K562 (cell line): ENCODE measurements around the gene NEDD1. TPM values are rescaled to one million over a fixed set of nuclear protein-coding genes. Genes with fewer than 3 reads are reported as not detected.
A peak's percentile ranks its signal among the peaks of the same experiment; 100 is the strongest.

Experiments
- BHLHE40 ChIP-seq: IDR thresholded peaks from 2 replicates; pipeline ENCODE4 v1.6.1; 2011; ENCODE audit warnings: low read length, improper control_type of control experiment
- CBFA2T3 ChIP-seq: fragments of 450-650 bp; IDR thresholded peaks from 2 replicates; pipeline ENCODE4 v1.6.1; 2017
- EHMT2 ChIP-seq: fragments of 450-650 bp; IDR thresholded peaks from 2 replicates; pipeline ENCODE4 v1.6.1; 2018; ENCODE audit warnings: antibody characterized with exemption
- ELK3 ChIP-seq: fragments of 450-650 bp; formaldehyde crosslinking; IDR thresholded peaks from 2 replicates; pipeline ENCODE4 v1.4.0; 2020; ENCODE audit warnings: mild to moderate bottlenecking
- JUND ChIP-seq, 2 experiments: IDR thresholded peaks; 2 replicates in 1 of 2; 3 replicates in 1 of 2; pipeline ENCODE4 v1.6.1; 2011; ENCODE audit warnings: borderline replicate concordance in 2 of 2, low read depth in 2 of 2, low read length in 2 of 2, improper control_type of control experiment in 1 of 2, missing biosample characterization in 1 of 2, missing genetic modification characterization in 1 of 2, missing genetic modification reagents in 1 of 2
- MECOM ChIP-seq: fragments of 250-450 bp; sonication (Bioruptor Pico); IDR thresholded peaks from 2 replicates; pipeline ENCODE4 v1.8.0; 2022; ENCODE audit warnings: inconsistent platforms
- NCOR1 ChIP-seq: fragments of 450-650 bp; IDR thresholded peaks from 2 replicates; pipeline ENCODE4 v1.6.1; 2016; ENCODE audit warnings: mild to moderate bottlenecking, moderate library complexity
- NFYB ChIP-seq: IDR thresholded peaks from 2 replicates; pipeline ENCODE4 v1.6.1; 2011; ENCODE audit warnings: mild to moderate bottlenecking, moderate library complexity; ENCODE audit not compliant: insufficient read length; ENCODE audit errors: extremely low read depth
- PKNOX1 ChIP-seq: fragments of 450-650 bp; IDR thresholded peaks from 2 replicates; pipeline ENCODE4 v1.6.1; 2016
- RBM17 ChIP-seq: fragments of 200-400 bp; formaldehyde crosslinking; IDR thresholded peaks from 2 replicates; pipeline ENCODE4 v1.6.1; 2017; ENCODE audit warnings: low read depth, mild to moderate bottlenecking, low read length, borderline replicate concordance
- RBM25 ChIP-seq: fragments of 200-400 bp; formaldehyde crosslinking; IDR thresholded peaks from 2 replicates; pipeline ENCODE4 v1.6.1; 2018; ENCODE audit warnings: low read length, low read depth, moderate library complexity; ENCODE audit not compliant: severe bottlenecking
- SP1 ChIP-seq: sonication (generic); formaldehyde crosslinking; IDR thresholded peaks from 2 replicates; pipeline ENCODE4 v1.8.1; 2022; ENCODE audit warnings: mild to moderate bottlenecking, missing genetic modification reagents
- TAF7 ChIP-seq: fragments of 450-650 bp; IDR thresholded peaks from 2 replicates; pipeline ENCODE4 v1.6.1; 2016; ENCODE audit warnings: missing genetic modification characterization, missing compliant biosample characterization
- TARDBP ChIP-seq: fragments of 450-650 bp; IDR thresholded peaks from 2 replicates; pipeline ENCODE4 v1.6.1; 2016
- TBP ChIP-seq: optimal IDR thresholded peaks from 2 replicates; pipeline ENCODE3; 2011; ENCODE audit warnings: low read depth, low read length, improper control_type of control experiment
- THRAP3 ChIP-seq: fragments of 450-650 bp; IDR thresholded peaks from 2 replicates; pipeline ENCODE4 v1.6.1; 2016; ENCODE audit warnings: mild to moderate bottlenecking, inconsistent platforms, borderline replicate concordance
- ZEB2 ChIP-seq: fragments of 450-650 bp; IDR thresholded peaks from 2 replicates; pipeline ENCODE4 v1.6.1; 2016
- ZNF253 ChIP-seq: fragments of 250-450 bp; sonication (Bioruptor Pico); conservative IDR thresholded peaks from 2 replicates; pipeline ENCODE4 v1.6.1; 2021; ENCODE audit warnings: mild to moderate bottlenecking
- ZNF436 ChIP-seq: fragments of 250-450, 450-650 bp; sonication (Bioruptor Pico); formaldehyde crosslinking; IDR thresholded peaks from 2 replicates; pipeline ENCODE4 v1.7.0; 2020; ENCODE audit warnings: mild to moderate bottlenecking
- ZNF445 ChIP-seq: fragments of 250-450 bp; sonication (Bioruptor Pico); IDR thresholded peaks from 2 replicates; pipeline ENCODE4 v1.4.0; 2020; ENCODE audit warnings: low read depth, mild to moderate bottlenecking, moderate library complexity
- polyA plus RNA-seq, 8 experiments: library from polyadenylated mRNA; depleted of rRNA in 4 of 8; stranded (reverse) in 5 of 8; unstranded in 3 of 8; fragments of >200 nt; fragmentation: Nextera tagmentation in 2 of 8; fragmentation: Illumina TruSeq in 1 of 8; extraction: Ambion mirVana in 2 of 8; extraction: Trizol in 1 of 8; gene quantifications; 2 replicates each; pipeline versions ENCODE4 v1.2.1 to v1.2.3, GENCODE V29; 2011 to 2014; ENCODE audit warnings: inconsistent platforms in 1 of 8, missing spikeins in 1 of 8
- total RNA-seq, 7 experiments: library from RNA; depleted of rRNA in 6 of 7; stranded (reverse); fragments of >200 nt in 6 of 7; fragmentation: Illumina TruSeq in 2 of 7; extraction: Trizol in 2 of 7; gene quantifications; 2 replicates each; pipeline versions ENCODE4 v1.2.1 to v1.2.3, GENCODE V29; 2011 to 2021; ENCODE audit warnings: low replicate concordance in 1 of 7
- TF ChIP-seq, protein P1 (sequence below): fragments of 450-650 bp; formaldehyde crosslinking; IDR thresholded peaks from 2 replicates; pipeline ENCODE4 v1.4.0; 2022; ENCODE audit warnings: mild to moderate bottlenecking, moderate library complexity
- TF ChIP-seq, protein P2 (sequence below): fragments of 250-450 bp; sonication (Bioruptor Pico); IDR thresholded peaks from 2 replicates; pipeline ENCODE4 v1.9.0; 2021; ENCODE audit warnings: mild to moderate bottlenecking
- TF ChIP-seq, protein P3 (sequence below): fragments of 450-650 bp; IDR thresholded peaks from 2 replicates; pipeline ENCODE4 v1.6.1; 2016; ENCODE audit warnings: low read depth, mild to moderate bottlenecking, moderate library complexity
- TF ChIP-seq, protein P4 (sequence below): IDR thresholded peaks from 3 replicates; pipeline ENCODE4 v1.6.1; 2011; ENCODE audit warnings: borderline replicate concordance, mild to moderate bottlenecking; ENCODE audit not compliant: insufficient read length, insufficient read depth

NEDD1 gene
- total and polyA plus RNA-seq, 9 of the 15 experiments (the other 6 are each of a cell fraction or from before 2014, with no cell fraction given), result 7.5 to 29.3 (median 14.8) TPM

- TF ChIP-seq PKNOX1, result peak; percentile 59
- no peak for TF ChIP-seq TBP
- no peak for TF ChIP-seq ZNF436
- TF ChIP-seq, protein P1, sequence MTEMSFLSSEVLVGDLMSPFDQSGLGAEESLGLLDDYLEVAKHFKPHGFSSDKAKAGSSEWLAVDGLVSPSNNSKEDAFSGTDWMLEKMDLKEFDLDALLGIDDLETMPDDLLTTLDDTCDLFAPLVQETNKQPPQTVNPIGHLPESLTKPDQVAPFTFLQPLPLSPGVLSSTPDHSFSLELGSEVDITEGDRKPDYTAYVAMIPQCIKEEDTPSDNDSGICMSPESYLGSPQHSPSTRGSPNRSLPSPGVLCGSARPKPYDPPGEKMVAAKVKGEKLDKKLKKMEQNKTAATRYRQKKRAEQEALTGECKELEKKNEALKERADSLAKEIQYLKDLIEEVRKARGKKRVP (CRISPR knock-in tag), result no peak
- no peak for TF ChIP-seq JUND (IDR thresholded peaks at IDR 0.05; ENCODE audit: borderline replicate concordance, low read depth, low read length)
- TF ChIP-seq JUND (tag; IDR thresholded peaks at IDR 0.05; ENCODE audit: borderline replicate concordance, low read depth, low read length), result peak; percentile 50; the same call in 1 of the 3 replicates
- TF ChIP-seq MECOM (CRISPR knock-in tag), result no peak
- TF ChIP-seq TAF7 (tag), result no peak
- no peak for TF ChIP-seq ZEB2
- TF ChIP-seq, protein P2, sequence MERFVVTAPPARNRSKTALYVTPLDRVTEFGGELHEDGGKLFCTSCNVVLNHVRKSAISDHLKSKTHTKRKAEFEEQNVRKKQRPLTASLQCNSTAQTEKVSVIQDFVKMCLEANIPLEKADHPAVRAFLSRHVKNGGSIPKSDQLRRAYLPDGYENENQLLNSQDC (CRISPR knock-in tag), result no peak
- TF ChIP-seq, protein P3, sequence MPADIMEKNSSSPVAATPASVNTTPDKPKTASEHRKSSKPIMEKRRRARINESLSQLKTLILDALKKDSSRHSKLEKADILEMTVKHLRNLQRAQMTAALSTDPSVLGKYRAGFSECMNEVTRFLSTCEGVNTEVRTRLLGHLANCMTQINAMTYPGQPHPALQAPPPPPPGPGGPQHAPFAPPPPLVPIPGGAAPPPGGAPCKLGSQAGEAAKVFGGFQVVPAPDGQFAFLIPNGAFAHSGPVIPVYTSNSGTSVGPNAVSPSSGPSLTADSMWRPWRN, result no peak
- TF ChIP-seq CBFA2T3, result peak; percentile 86
- no peak for TF ChIP-seq ZNF253
- no peak for TF ChIP-seq EHMT2
- no peak for TF ChIP-seq TARDBP
- no peak for TF ChIP-seq RBM17
- TF ChIP-seq NCOR1, result peak; percentile 76
- no peak for TF ChIP-seq NFYB
- TF ChIP-seq RBM25, result no peak
- TF ChIP-seq SP1, result no peak
- no peak for TF ChIP-seq ZNF445 (CRISPR knock-in tag)
- TF ChIP-seq THRAP3, result no peak
- TF ChIP-seq, protein P4, sequence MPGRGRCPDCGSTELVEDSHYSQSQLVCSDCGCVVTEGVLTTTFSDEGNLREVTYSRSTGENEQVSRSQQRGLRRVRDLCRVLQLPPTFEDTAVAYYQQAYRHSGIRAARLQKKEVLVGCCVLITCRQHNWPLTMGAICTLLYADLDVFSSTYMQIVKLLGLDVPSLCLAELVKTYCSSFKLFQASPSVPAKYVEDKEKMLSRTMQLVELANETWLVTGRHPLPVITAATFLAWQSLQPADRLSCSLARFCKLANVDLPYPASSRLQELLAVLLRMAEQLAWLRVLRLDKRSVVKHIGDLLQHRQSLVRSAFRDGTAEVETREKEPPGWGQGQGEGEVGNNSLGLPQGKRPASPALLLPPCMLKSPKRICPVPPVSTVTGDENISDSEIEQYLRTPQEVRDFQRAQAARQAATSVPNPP, result no peak
- no peak for TF ChIP-seq ELK3 (CRISPR knock-in tag)
- TF ChIP-seq BHLHE40, result no peak
These were observed 81.9 kb downstream of the NEDD1 start (continued) for GRCh38 chr12:96988919-96989318.
